ENCODE results near the gene CYSTM1.

CYSTM1 gene

GRCh38 chr5:140260089-140260656 is 85.2 kb downstream of the CYSTM1 start:
- DNase-seq = no peak

GRCh38 chr5:140261403-140262171 is 86.6 kb downstream of the CYSTM1 start:
- DNase-seq = no peak

- DNase-seq = no peak
Observed at GRCh38 chr5:140262221-140262620, 87.2 kb downstream of the CYSTM1 start.

- no peak for DNase-seq
Observed at GRCh38 chr5:140262839-140263238, 87.9 kb downstream of the CYSTM1 start.

DNA sequence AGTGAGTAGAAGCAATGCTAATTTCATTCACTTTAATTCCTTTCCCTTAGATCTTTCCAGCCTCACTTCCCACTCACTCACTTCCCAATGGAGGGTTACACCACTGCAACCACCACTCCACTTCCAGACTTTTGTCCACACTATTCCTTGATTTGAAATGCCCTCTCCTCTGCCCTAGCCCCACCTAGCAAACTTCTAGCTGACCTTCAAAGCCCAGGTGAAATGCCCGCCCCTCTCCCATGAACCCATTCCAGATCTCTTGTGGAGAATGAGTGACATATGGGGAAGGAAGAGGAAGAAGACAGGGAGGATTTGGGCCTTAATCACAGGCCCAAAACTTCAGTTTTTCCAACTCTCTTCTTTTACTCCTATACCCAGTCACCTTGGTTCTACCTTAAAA is 90.9 kb downstream of the CYSTM1 start:
- DNase-seq = no peak

GRCh38 chr5:140266471-140267200 is 91.6 kb downstream of the CYSTM1 start:
- DNase-seq = no peak

DNA sequence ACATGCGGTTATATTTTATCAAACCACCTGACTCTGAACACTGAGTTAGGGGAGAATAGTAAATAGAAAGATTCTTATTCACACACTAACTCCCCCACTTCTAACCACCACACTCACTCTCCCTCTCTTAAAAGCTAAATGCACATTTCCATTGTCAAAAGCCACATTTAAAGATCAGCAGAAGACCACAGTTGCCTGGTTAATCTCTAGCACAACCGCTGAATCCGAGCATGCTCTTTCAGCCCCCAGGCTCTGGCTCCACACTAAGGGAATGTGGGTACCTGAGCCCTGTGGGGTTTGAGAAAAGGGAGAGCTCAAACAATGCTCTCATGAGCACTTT is 92.2 kb downstream of the CYSTM1 start:
- no peak for DNase-seq

DNA sequence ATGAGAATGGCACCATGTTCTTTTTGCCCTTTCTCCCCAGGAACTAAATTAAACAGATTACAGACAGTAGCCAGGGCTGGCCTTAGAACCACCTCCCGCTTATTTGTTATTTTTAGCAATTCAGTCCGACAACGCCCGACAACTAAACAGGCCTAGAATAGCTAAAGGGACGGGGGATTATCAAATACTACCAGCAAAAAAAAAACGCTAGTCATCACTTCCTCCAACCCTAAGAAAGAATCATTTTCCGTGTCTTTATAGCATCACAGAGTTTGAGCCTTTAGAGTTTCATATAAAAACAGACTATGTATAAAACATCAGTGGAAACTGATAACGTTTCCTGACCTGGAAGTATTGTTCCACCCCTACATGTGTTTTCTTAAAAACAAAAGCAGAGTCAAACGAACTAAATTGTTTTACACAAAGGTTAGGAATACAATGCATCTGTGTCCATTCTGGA is 92.6 kb downstream of the CYSTM1 start:
- DNase-seq = no peak

- no peak for DNase-seq
Observed at GRCh38 chr5:140270008-140270407, 95.0 kb downstream of the CYSTM1 start.

DNA sequence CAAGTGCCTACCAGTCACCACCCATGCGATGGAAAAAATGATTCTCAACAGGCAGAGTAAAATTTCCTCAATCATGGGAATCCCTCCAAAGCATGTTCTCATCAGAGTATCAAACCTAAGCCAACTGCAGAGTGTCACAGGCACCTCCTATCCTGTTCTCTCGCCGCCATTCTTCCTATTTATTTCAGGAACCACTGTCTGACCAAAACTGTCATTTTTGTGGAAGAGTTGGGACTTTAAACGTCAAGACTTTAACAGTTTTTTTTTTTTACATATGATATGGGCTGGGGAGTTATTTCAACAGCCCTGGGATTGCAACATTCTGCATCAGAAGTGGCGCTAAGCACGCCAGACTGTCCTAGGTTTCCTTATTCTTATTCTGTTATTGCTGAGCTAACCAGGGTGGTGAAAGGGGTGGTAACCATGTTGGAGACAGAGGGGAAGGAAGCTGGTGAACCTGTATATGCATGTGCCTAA is 98.5 kb downstream of the CYSTM1 start:
- no peak for DNase-seq

DNA sequence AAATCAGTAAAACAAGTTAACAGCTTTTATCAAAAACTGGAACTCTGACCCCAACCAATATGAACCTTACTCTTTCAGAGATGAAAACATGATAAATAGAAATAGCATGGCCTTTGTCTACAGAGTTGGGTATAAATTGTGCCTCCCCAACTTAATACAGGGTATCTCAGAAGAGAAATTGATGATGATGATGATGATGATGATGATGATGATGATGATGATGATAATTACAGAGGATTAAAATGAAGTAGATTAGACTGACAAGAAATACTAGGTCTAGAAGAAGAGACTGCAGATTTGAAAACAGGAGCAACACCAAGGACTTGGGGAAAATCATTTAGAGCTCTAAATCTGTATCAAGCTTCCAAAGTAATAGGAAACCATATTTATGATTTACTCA is 100.8 kb downstream of the CYSTM1 start:
- DNase-seq = no peak

- no peak for DNase-seq
Observed at GRCh38 chr5:140282266-140282665, 107.3 kb downstream of the CYSTM1 start.

- DNase-seq = no peak
Observed at GRCh38 chr5:140284013-140284412, 109.0 kb downstream of the CYSTM1 start.

GRCh38 chr5:140286424-140286823 is 111.4 kb downstream of the CYSTM1 start:
- no peak for DNase-seq

DNA sequence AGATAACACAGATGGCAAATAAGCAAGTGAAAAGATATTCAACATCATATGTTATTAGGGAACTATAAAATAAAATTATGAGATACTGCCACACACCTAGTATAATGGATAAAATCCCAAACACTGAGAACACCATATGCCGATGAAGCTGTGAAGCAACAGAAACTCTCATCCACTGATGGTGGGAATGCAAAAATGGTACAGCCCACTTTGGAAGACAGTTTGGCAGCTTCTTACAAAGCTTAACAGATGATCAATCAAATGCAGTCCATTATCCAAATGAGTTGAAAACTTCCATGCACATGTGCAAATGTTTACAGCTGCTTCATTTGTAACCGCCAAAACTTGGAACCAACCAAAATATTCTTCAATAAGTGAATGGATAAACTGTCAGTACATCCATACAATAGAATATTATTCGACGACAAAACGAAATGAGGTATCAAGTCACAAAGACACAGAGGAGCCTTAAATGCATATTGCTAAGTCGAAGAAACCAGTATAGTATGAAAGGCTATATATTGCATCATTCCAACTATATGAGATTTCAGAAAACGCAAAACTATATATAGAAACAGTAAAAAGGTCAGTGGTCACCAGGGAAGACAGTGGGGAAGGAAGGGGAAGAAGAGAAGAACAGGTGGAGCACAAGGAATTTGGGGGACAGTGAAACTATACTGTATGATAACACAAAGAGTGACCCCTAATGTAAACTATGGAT is 113.0 kb downstream of the CYSTM1 start:
- DNase-seq = no peak

DNA sequence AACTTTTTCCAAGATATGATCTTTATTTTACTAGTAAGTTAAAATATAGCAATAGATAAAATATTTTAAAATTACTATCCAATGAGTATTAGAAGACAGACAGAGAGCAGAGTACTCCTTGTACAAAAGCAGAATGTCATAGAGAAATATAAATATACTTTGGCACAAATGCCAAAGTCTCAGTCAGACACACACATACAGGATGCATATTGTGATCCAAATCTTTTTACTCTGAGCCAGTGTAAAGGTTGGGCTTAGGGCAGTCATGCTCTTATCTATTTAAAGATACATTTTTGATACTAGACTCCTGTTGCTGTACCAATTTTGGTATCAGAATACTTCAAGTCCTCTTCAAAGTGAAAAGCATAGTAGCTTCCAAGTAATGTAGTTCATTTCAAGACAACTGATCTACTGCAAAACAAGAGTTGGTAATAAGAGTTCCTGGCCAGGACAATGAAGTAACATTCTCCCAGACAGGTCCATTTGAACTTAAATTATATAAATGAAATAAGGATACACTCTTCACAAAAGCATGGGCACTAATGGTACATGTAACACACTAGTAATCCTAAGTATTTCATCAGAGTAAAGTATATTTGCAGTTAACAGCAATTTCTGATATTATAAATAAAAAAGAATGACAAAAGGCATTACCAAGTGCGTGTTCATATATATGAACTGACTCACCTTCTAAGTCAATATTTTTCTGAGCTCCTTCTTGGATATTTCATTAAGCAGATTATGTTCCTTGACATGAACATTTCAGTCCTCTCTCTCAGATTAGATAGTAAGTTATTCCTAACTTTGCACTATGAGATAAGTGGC is 117.4 kb downstream of the CYSTM1 start:
- DNase-seq = no peak
